DOHH2 (cell line): ENCODE data around the gene PTK7.

ENCODE experiments used
- H3F3A ChIP-seq: fragments of 200-600 bp; sonication (generic), shearing (Covaris generic); 2 replicates; pipeline ENCODE4 v1.6.0; 2016; ENCODE audit warnings: antibody characterized with exemption, mild to moderate bottlenecking; ENCODE audit not compliant: control insufficient read depth, insufficient read depth
- H3K27ac ChIP-seq: fragments of 200-600 bp; sonication (generic); 2 replicates; pipeline ENCODE4 v1.5.1; 2014; ENCODE audit warnings: low read depth, mild to moderate bottlenecking, low read length, moderate library complexity
- H3K27me3 ChIP-seq: fragments of 200-600 bp; sonication (generic); 2 replicates; pipeline ENCODE4 v1.6.1; 2014; ENCODE audit warnings: mild to moderate bottlenecking, low read length, mixed read lengths; ENCODE audit not compliant: control insufficient read depth
- H3K36me3 ChIP-seq: fragments of 200-600 bp; sonication (generic); 2 replicates; pipeline ENCODE4 v1.6.1; 2014; ENCODE audit warnings: mild to moderate bottlenecking, low read length, moderate library complexity, mixed read lengths; ENCODE audit not compliant: control insufficient read depth
- H3K4me1 ChIP-seq: fragments of 200-600 bp; sonication (generic); 2 replicates; pipeline ENCODE4 v1.6.1; 2014; ENCODE audit warnings: mild to moderate bottlenecking, low read length, mixed read lengths; ENCODE audit not compliant: control insufficient read depth
- H3K4me2 ChIP-seq: fragments of 200-600 bp; sonication (generic); 2 replicates; pipeline ENCODE4 v1.6.0; 2014; ENCODE audit warnings: mild to moderate bottlenecking, low read length, moderate library complexity
- H3K4me3 ChIP-seq: fragments of 200-600 bp; sonication (generic); 2 replicates; pipeline ENCODE4 v1.5.1; 2014; ENCODE audit warnings: mild to moderate bottlenecking, low read length, mixed read lengths
- H3K79me2 ChIP-seq: fragments of 200-600 bp; sonication (generic); 2 replicates; pipeline ENCODE4 v1.6.1; 2014; ENCODE audit warnings: mild to moderate bottlenecking, low read length, mixed read lengths; ENCODE audit not compliant: control insufficient read depth
- H3K9me2 ChIP-seq: fragments of 200-600 bp; sonication (generic); replicated peaks from 2 replicates; pipeline ENCODE4 v1.6.1; 2014; ENCODE audit warnings: mild to moderate bottlenecking, low read length, mixed read lengths; ENCODE audit not compliant: control insufficient read depth
- H3K9me3 ChIP-seq: fragments of 200-600 bp; sonication (generic); 2 replicates; pipeline ENCODE4 v1.6.1; 2014; ENCODE audit warnings: antibody characterized with exemption, low read length, mixed read lengths; ENCODE audit not compliant: control insufficient read depth, insufficient read depth
- H4K20me1 ChIP-seq: fragments of 200-600 bp; sonication (generic); 2 replicates; pipeline ENCODE4 v1.6.0; 2014; ENCODE audit warnings: low read depth, mild to moderate bottlenecking, antibody characterized with exemption, low read length, moderate library complexity; ENCODE audit not compliant: control insufficient read depth, insufficient read depth
- CTCF ChIP-seq: fragments of 200-600 bp; sonication (generic); IDR thresholded peaks from one replicate; pipeline ENCODE4 v1.5.1; 2014; ENCODE audit warnings: antibody characterized with exemption, mild to moderate bottlenecking, low read depth, low read length; ENCODE audit not compliant: poor library complexity, severe bottlenecking
- EZH2phosphoT487 ChIP-seq: fragments of 200-600 bp; sonication (generic); IDR thresholded peaks from 2 replicates; pipeline ENCODE4 v1.6.1; 2017; ENCODE audit warnings: borderline replicate concordance, mild to moderate bottlenecking, antibody characterized with exemption, low read length, moderate library complexity, mixed read lengths

Gene PTK7

GRCh38 chr6:43070028-43070632 is 6.0 kb upstream of the PTK7 start:
- no peaks in the 10 kb centered on the region for H3K36me3 ChIP-seq
- peaks cover 1% of the 10 kb centered on the region; the same call in 1 of the 2 replicates for H3K27me3 ChIP-seq
- no peaks in the 10 kb centered on the region for H3K79me2 ChIP-seq
- no peaks in the 10 kb centered on the region for H3K9me3 ChIP-seq
- no peak for TF ChIP-seq EZH2phosphoT487
- peak; percentile 63 for TF ChIP-seq CTCF
- no peaks in the 10 kb centered on the region for H3K4me1 ChIP-seq
- no peak overlapping the region for H3K4me3 ChIP-seq
- no peak overlapping the region for H3K27ac ChIP-seq
- no peak overlapping the region for H3K4me2 ChIP-seq
- H3F3A ChIP-seq: no peaks in the 10 kb centered on the region
- no peaks in the 10 kb centered on the region for H3K9me2 ChIP-seq
- H4K20me1 ChIP-seq: no peaks in the 10 kb centered on the region; the same call in 1 of the 2 replicates

DNA sequence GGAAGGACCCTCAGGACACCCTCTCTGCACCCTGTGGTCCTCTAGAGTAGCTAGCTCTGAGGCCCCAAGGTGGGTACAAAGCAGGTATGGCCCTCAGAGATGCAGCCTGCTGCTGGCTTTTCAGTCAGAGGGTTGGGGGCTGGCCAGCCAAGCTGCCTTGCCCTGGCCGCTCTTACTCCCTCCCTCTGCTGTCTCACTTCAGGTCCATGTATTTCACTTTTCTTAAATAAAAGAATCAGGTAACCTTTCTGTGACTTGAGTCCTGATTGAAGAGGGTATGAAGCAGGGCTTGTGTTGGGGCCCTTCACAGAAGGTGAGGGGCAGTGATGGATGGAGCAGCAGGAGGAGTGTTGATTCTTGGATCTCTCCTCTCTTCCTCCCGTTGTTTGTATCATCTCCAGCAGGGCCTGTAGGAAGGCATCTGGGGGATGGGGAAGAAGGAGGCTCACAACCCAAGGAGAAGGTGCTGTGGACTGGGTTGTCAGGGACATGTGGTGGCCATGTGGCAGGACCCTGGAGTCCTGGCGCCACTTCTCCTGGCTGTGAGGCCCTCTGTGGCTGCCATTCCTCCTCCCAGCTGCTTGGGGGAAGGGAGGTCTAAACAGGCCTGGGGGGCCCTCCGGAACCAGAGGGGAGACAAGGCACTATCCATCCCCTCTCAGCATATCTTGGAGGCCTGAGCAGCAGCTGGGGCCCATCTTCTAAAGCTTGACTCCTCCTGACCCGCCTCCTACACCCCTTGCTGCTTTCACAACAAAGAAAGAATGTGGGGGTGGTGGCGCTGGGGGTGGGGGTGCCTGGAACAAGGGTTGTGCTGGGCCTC is 1.1 kb upstream of the PTK7 start:
- no peaks in the 10 kb centered on the region for H3K36me3 ChIP-seq
- H3K4me2 ChIP-seq: no peak overlapping the region
- no peaks in the 10 kb centered on the region for H3F3A ChIP-seq
- H3K4me1 ChIP-seq: peaks cover 6% of the 10 kb centered on the region; the same call in 1 of the 2 replicates
- H3K79me2 ChIP-seq: no peaks in the 10 kb centered on the region
- no peak overlapping the region for H3K4me3 ChIP-seq
- TF ChIP-seq EZH2phosphoT487: no peak
- H3K9me2 ChIP-seq: no peaks in the 10 kb centered on the region
- no peaks in the 10 kb centered on the region for H3K9me3 ChIP-seq
- H4K20me1 ChIP-seq: no peaks in the 10 kb centered on the region; the same call in 1 of the 2 replicates
- peaks cover 38% of the 10 kb centered on the region for H3K27me3 ChIP-seq
- no peak overlapping the region for H3K27ac ChIP-seq

- Histone ChIP-seq H3K4me2 (peak overlapping the region; percentile 69), H3K27me3 (peaks cover 38% of the 10 kb centered on the region), H3K9me2 (no peaks in the 10 kb centered on the region), H3K4me3 (peak overlapping the region; percentile 49), H4K20me1 (no peaks in the 10 kb centered on the region), H3K36me3 (no peaks in the 10 kb centered on the region), H3K4me1 (peaks cover 6% of the 10 kb centered on the region; the same call in 1 of the 2 replicates), H3K9me3 (no peaks in the 10 kb centered on the region), H3K79me2 (no peaks in the 10 kb centered on the region), H3F3A (no peaks in the 10 kb centered on the region), H3K27ac (no peak overlapping the region)
- TF ChIP-seq CTCF (no peak), EZH2phosphoT487 (peak; percentile 94)
Observed at GRCh38 chr6:43076464-43077332, 584 bp downstream of the PTK7 start.
